T follicular helper cell (primary cell): ENCODE measurements around the gene ATF6B.

ENCODE experiments used
- DNase-seq: peaks from one replicate; pipeline ENCODE4 v3.0.0-alpha.2; 2020; ENCODE audit warnings: low read depth
- total RNA-seq, 2 experiments: gene quantifications; one replicate each; lab custom pipeline; 2026; lab: John Stamatoyannopoulos, UW

ATF6B gene
- total RNA-seq: 47.6 to 70.1 reads per million in 2 experiments

GRCh38 chr6:32127717-32128592 is at the start of gene ATF6B:
TSS of gene ATF6B (minus strand) at chr6:32128246. CDS start at chr6:32128207, 39 bp downstream.
- peak; percentile 96 for DNase-seq

- DNase-seq: no peak
These were observed 49.2 kb upstream of the ATF6B start for GRCh38 chr6:32177183-32177787.

GRCh38 chr6:32176476-32177182 is 48.6 kb upstream of the ATF6B start:
- no peak for DNase-seq

GRCh38 chr6:32175711-32176475 is 47.8 kb upstream of the ATF6B start, which contains the start of gene AGPAT1:
TSS of gene AGPAT1 (minus strand) at chr6:32176084. CDS start at chr6:32171496, 4,588 bp downstream.
- DNase-seq: peak; percentile 95

- DNase-seq: no peak
These were observed 47.3 kb upstream of the ATF6B start for GRCh38 chr6:32175322-32175710.

GRCh38 chr6:32174416-32174815 is 46.4 kb upstream of the ATF6B start:
- DNase-seq: no peak

GRCh38 chr6:32173051-32173727 is 45.1 kb upstream of the ATF6B start:
- no peak for DNase-seq

- no peak for DNase-seq
These were observed 43.2 kb upstream of the ATF6B start for GRCh38 chr6:32171234-32171633.

GRCh38 chr6:32170294-32170693 is 42.2 kb upstream of the ATF6B start:
- DNase-seq: no peak

- no peak for DNase-seq
These were observed 41.0 kb upstream of the ATF6B start for GRCh38 chr6:32168807-32169591.

- DNase-seq: no peak
These were observed 40.3 kb upstream of the ATF6B start for GRCh38 chr6:32168350-32168749.

GRCh38 chr6:32167761-32168262 is 39.8 kb upstream of the ATF6B start:
- no peak for DNase-seq

- no peak for DNase-seq
These were observed 39.2 kb upstream of the ATF6B start for GRCh38 chr6:32167154-32167760.

GRCh38 chr6:32166411-32167061 is 38.5 kb upstream of the ATF6B start:
- no peak for DNase-seq

- DNase-seq: no peak
These were observed 36.2 kb upstream of the ATF6B start, which contains the start of gene EGFL8 for GRCh38 chr6:32164295-32164694. TSS of gene EGFL8 (plus strand) at chr6:32164595. CDS start at chr6:32166166, 1,571 bp downstream.

- DNase-seq: no peak
These were observed 35.7 kb upstream of the ATF6B start for GRCh38 chr6:32163559-32164258.

- no peak for DNase-seq
These were observed 30.0 kb upstream of the ATF6B start for GRCh38 chr6:32158052-32158451.

GRCh38 chr6:32156891-32157290 is 28.8 kb upstream of the ATF6B start:
- no peak for DNase-seq
